NCI-H82 (cell line): ENCODE results near the gene PHLDA1.
A peak's percentile ranks its signal among the peaks of the same experiment; 100 is the strongest.
"Not testable (repeated sequence)": the region's sequence is repeated elsewhere in the genome, so short reads cannot be mapped to it uniquely, and the experiment has no call there.

Source experiments
- DNase-seq: peaks from one replicate; lab custom pipeline; 2025; lab: John Stamatoyannopoulos, UW

PHLDA1 gene

DNA sequence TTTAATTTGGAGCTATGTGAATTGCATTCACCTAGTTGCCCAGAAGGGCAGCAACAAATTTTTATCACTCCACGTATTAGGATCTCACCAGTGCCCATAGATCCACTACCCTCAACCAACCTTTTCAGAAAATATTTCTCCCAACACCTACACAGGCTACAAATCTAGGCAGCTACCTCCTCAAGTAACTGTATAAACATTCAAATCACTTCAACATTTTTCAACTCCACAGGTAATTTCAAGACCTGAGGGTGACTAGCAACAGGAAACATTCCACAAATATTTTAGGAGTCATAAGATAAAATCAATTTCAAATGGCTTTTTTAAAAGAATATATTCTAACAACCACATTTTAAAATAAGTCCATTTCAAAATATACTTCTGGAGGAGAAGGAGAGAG, 12.9 kb downstream of the PHLDA1 start:
- no peak for DNase-seq

DNA sequence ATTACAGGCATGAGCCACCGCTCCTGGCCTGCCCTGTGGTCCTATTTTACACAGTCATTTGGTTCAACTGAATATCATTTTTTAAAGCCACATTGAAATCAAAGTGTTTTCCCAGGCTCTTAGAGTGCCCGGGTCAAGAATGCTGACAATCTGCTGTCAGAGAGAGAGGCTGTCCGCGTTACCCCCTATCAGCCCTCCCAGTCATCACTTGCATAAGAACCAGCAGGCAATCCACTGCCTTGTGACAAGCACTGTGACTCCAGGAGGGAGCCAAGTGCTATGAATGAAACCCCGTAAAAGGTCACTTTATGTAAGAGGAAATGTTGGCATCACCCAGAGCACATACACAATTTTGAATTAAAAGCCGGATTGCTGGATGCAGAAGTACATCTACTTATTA, 13.5 kb downstream of the PHLDA1 start:
- DNase-seq = no peak

DNA sequence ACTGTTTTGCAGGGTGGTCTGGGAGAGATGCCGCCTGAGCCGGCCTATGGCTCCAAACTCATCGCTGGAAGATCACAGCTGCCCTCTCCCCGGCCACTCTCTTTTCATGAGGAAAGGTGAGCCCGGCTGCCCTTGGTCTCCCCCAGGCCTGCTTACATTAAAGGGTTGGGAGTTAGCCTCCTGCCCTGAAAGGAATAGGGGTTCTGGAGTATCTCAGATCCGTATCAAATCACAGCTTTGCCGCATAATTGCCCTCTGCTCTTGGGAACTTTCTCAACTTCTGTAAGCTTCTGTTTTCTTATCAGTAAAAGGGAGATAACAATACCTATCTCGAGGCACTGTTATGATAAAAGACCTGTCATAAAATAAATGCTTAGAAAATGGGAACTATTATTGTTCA, 17.6 kb downstream of the PHLDA1 start:
- no peak for DNase-seq

DNA sequence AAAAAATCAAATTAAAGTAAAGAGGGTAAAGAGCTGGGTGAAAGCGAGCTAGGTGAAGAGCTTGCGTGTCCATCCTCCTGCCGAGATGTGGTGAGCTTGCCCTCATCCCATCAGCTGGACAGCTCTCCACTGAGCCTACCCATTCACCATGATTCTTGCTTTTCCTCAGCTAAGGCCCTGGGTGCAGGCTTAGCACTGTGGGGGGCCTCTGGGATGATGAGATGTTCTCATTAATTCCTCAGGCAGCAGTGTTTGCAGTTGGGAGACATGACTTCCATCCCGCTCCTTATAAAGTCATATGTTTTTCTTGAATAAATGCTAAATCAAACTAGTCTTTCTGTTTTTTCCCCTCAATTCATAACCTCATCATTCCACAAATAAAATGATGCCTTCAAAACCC, 18.0 kb downstream of the PHLDA1 start:
- no peak for DNase-seq

DNA sequence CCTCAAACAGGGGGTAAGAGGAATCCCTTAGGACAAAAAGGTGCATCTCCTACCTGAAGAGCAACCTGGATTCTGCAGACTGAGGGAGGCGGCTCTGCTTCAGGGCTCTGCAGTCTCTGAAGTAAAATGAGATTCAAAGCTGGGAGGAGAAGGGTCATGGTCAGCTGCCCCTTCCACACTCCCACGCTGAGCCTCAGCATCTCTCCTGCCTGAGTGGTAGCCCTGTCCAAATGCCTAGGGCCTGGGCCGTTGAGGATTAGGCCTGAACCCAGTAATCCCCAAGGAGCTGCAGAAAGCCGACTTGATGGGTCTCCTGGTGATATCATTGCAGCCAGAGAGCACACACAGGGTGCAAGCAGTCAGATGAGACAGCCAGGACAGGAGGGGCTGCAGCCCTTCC, 18.9 kb downstream of the PHLDA1 start:
- DNase-seq = peak; percentile 23

DNA sequence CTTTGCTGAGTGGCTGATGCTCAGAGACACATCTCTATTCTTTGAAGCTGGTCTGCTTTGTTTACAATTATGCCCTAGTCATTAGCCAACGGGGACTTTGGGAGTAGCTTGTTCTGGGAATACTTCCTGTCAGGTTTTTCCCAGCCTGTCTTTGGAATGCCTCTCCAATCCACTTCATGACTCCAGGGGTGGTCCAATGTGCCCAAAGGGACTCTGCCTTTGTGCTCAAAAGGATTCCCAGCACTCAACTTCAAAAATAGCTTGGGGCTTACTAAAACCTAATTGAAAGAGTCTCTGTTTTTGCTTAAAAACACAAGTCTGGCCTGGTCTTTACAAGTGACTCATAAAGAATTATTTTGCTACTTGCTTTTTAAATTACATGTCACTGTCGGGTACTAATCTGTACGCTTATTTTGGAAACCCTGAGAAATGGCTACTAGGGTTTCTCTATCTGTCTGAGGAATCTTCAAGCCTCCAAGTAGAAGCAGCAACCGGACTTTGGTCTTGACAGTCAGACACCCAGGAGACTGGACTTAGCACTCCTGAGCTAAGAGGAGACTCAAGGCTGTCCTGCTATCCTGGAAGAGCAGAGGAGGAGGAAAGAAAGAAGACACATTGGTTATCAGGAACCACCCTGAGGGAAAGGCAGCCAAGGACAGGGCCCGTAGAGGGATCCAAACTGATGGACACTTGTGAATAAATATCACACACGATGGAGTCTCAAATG, 20.7 kb downstream of the PHLDA1 start:
- DNase-seq = no peak

DNA sequence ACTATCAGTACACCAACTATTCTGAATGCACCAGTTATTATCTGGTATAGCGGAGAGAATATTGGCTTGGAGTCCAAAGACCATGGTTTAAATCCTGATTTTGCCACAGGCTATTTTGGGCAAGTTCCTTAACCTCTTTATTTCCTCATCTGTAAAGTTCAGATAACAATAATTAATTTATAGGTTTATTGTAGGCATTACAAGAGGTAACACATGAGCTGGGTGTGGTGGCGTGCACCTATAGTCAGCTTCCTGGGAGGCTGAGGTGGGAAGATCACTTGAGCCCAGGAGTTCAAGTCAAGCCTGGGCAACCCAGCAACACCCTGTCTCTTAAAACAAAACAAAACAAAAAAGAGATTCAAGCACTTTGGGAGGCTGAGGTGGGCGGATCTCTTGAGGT, 23.1 kb downstream of the PHLDA1 start:
- no peak for DNase-seq

DNA sequence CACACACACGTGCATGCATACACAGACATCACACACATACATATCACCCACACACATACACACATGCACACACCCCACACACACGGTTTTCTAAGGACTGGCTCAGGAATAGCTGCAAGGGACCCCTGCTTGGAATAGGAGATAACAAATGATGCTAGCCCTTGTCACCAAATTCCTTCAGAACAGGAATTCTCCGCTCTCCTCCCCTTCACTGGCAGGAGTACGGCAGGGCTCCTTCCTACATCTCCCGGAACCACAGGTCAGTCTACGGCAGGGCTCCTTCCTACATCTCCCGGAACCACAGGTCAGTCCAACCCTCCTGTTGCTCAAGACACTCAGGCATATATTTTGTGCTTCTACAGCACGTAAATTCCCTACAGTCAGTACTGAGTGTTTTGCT, 23.9 kb downstream of the PHLDA1 start:
- no peak for DNase-seq

DNA sequence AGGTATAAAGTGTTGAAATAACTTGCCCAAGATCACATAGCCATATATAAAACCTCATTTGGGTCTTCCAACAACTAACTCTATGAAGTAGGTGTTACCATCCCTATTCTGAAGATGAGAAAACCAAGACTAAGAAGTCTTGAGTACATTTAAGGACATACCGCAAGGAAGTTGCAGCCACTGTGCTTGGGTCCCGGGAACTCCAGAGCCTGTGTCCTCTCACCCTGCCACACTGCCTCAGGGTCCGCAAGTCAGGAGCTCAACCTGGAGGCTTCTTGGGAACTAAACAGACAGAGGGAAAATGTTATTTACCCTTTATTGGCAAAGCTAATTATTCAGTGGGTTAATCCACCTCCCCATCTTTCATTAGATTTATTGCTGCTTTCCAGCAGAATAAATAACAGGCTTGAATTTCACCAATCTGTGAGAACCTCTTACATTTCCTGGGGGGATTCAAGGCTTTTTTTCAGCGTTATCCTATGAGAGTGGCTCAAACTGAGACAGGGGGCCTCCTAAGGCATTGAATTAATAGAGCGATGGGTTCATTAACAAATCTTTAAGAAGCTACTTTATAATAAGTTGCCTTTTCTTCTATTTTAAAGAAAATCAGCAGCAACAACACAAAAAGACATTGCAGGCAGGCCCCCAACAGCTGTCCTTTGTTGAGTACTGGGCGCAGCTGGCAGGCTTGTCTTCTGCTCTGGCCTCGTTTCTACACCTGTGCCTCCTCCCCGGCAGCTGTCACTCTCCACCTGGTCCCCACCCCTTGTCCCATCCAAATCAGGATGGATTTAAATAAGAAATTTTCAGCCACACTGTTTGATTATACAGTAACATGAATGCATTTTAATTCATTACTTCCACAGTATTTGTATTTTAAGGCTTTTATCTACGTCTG, 25.3 kb downstream of the PHLDA1 start:
- DNase-seq = peak; percentile 47

DNA sequence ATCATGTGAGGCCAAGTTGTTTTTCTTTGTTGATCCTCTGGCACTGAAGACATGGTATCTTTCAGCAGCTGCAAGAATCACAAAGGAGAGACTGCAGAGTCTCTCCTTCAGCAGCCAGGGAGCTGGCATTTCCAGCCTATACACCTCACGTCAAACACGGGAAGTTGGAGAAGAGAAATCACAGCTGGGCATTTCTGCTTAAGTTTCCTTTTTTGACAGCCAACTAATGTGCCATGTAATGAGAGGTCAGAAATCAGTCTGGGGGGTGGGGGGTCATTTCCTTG, 28.3 kb downstream of the PHLDA1 start:
- DNase-seq = no peak

DNA sequence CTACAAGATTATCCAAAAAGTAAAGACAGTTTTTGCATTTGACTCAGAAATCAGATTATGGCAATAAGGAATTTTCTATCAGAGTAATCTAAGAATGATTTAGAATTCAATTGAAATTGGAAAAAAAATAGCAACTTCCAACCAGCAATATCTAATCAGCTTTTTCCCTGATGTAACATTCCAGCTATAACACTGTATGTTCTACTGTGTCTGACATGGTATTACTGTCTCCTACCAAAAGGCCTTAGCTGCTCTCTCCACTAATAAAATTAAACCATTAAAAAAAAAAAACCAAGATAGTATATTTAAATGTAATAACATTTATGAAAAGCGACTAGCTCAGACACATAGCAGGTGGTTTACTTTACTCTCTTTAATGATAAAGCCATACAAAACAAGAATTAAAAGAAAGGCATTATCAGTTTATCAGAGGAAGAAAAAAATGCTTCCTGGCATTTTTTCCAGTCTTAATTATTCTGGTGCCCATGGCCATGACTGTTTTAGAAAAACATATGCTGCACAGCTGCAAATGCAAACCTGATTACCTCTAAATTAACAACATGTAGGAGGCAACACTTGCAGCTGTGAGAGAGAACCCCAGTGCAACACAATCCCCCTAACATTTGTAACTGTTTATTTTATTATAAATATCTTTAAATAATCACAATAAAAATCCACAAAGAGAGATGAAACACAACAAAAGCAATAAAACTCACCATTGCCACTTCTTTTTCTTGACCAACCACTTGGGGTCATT, 28.8 kb downstream of the PHLDA1 start:
- no peak for DNase-seq

DNA sequence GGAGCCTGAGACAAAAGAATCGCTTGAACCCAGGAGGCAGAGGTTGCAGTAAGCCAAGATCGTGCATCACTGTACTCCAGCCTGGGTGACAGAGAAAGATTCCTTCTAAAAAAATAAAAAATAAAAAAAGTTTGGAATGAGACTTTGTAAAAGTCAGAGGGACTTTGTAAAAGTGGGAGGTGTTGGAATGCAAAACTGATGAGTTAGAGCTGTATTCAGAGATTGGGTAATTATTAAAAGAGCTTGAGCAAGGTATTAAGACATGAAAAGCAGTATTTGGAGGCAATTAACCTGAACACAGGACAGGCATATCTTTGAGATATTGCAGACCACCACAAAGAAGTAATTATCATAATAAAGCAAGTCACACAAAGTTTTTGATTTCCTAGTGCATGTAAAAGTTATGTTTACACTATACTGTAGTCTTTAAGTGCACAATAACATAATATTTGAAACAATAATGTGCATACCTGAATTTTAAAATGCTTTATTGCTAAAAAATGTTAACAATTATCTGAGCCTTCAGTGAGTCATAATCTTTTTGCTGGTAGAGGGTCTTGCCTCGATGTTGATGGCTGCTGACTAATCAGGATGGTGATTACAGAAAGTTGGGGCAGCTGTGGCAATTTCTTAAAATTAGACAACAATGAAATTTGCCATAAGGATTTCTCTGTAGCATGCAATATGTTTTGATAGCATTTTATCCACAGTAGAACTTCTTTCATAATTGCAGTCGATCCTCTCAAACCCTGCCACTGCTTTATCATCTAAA, 33.1 kb downstream of the PHLDA1 start:
- no peak for DNase-seq

DNA sequence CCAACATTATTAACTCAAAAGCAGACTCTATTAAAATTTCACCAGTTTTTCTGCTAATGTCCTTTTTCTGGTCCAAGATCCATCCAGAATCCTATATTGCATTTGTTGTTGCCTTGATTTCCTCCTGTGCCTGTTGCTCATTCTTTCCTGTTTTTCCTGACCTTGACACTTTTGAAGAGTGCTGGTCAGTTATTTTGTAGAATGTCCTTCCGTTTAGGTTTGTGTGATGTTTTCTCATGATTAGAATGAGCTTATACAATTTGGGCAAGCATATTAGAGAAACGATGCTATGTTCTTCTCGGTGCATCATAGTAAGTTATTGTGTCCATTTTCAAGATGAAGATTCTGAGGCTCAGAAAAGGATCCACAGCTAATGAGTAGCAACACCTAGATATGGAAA, 33.9 kb downstream of the PHLDA1 start:
- DNase-seq = no peak

DNA sequence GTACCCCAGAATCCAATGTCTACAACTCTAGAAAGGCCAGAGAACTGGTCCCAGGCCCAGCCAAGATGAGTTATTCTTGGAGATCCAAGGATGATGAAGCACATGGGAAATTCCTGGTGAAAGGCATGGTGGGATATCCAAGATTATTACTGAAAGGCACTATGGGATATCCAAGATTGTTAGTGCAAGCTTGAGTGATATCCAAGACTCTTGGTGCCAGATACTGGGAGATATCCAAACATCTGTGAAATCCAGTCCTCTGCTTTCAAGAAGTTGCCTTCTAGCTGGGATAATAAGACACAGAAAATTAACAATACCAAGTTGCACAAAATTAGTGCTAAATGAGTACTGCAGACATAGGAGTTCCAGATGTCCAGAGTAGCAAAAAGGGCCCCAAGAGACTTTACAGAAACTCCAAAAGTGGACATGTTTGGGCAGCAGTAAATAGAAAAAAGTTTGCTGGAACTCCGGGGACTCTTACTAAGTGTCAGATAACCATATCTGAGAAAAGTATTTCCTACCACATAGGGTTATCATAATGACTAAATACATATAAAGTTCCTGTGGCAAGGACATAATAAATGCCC, 34.6 kb downstream of the PHLDA1 start:
- no peak for DNase-seq

DNA sequence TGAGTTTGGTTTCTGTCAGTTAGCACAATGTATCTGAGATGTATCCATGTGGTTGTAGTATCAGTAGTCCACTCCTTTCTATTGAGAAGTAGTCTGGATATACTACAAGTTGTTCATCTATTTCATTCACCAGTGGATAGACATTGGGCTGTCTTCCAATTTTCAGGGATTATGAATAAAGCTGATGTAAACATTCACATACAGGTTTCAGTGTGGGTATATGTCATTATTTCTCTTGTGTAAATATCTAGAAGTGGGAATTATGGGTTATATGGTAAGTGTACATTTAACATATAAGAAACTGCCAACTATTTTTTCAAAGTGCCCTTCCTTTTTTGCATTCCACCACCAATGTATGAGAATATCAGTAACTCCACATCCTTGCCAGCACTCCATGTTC, 35.9 kb downstream of the PHLDA1 start:
- DNase-seq = no peak

DNA sequence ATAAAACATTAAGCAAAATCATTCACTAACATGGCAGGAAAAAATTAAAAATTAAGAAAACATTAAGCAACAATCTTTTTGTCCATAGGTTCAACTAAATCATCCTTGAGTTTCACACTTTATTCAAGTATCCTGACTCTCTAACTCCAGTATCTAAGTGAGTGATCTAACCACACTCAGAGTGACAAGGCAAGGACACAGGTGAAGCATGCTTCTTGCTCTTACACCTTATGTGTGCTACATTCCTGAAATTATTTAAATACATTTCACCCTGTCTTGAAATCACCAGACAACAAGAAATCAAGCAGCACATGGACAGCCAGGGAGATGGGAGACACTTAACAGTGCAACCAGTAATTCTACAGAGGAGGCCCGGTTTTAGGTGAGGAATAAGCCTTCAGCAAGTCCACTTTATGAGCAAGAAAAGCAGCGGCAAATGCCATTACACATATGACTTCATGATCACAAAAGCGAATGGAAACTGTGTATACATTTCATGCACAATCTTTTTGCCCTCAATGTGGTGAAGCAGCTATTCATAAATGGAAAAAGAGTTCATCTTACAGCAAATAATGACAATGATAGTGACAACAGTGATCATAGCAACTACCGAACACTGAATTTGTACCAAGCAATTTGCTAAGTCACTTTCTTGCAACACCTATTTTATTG, 37.4 kb downstream of the PHLDA1 start:
- DNase-seq = no peak

DNA sequence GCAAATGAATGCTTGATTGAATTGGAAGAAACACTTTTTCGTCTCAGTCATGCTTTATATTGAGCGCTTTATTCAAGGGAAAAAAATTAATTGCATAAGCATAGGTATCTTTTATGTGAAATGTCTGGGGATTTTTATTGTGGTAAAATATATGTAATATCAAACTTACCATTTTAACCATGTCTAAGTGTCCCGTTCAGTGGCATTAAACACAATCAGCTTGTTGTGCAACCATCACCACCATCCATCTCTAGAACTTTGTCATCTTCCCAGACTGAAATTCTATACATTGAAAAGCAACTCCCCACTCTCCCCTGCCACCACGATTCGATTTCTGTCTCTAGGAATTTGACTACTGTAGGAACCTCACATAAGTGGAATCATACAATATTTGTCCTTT, 39.8 kb downstream of the PHLDA1 start:
- DNase-seq = no peak

DNA sequence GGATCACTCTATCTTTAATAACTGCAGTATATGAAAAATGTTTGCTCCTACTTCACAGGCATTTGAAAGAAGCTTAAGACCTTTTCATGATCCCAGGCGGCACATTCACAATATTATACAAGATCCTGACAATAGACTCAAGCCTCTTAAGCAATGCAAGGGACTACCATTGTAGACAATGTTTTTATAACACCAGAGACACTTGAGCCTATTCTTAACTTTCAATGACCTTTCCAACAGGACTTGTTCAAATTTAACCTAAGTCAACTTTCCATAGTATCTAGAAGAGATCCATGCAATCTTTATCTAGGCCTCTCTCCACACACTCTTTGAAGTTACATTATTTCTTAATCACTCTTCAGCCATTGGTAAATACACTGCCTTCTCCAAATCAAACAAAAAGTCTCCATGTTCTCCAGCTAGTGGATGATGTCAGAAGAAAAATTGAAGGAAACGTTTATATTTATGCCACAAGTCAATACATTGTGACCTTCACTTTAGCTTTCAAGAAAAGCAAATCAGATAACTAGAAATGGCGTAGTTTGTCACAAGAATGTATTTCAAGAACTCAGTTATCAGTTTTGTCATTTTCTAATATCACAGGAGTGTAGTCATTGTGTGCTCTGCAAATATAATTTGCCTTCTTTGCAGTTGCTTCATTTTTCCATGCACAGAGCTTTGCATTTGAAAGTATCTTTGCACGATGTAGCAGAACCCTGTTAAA, 41.2 kb downstream of the PHLDA1 start:
- no peak for DNase-seq

DNA sequence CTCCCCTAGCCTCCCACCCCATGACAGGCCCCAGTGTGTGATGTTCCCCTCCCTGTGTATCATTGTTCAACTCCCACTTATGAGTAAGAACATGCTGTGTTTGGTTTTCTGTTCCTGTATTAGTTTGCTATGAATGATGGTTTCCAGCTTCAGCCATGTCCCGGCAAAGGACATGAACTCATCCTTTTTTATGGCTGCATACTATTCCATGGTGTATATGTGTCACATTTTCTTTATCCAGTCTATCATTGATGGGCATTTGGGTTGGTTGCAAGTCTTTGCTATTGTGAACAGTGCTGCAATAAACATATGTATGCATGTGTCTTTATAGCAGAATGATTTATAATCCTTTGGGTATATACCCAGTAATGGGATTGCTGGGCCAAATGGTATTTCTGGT, 43.9 kb downstream of the PHLDA1 start:
- not testable (repeated sequence) for DNase-seq

DNA sequence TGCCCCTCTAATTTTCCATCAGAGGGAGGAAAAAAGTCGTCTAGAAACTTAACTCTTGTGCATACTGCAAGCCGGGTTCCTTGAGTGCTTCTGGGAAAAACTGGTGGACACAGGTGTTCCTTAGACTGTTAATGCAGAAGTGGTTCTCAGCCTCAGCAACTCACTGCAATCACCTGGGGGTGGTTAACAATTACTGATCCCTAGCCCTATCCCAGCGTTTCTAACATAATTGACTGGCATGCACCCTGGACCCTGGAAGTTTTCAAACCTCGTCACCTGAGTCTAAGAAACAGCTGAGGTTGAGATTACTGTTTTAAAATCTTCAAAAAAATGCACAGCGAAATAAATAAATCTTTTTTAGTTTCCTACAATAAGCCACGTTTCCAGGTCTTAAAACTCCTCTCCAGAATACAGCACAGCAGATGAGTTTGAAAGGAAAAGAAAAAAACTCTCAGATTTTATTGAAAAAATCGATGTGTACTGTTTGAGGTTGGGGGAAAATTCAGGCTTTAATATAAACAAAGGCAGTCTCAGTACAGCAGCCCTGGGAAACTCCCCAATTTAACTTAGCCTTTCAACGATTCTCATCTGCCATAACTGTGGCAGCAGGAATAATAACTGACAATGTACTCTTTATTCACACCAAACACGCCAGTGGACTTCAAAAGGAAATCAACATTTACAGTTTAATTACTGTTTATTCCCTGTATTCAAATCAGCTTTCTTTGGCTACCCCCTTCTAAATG, 45.4 kb downstream of the PHLDA1 start:
- DNase-seq = no peak
